GM12878 (cell line): ENCODE measurements around the gene CENPE.

ENCODE experiments used
- BHLHE40 ChIP-seq, 2 experiments: fragments of 450-650 bp in 1 of 2; IDR thresholded peaks; 2 replicates each; pipeline ENCODE4 v1.6.1; 2011 to 2017; ENCODE audit warnings: low read depth in 2 of 2, borderline replicate concordance in 1 of 2, improper control_type of control experiment in 1 of 2, low read length in 1 of 2, mild to moderate bottlenecking in 1 of 2
- CHD1 ChIP-seq: IDR thresholded peaks from 2 replicates; pipeline ENCODE4 v1.6.1; 2012; ENCODE audit warnings: low read depth, low read length, improper control_type of control experiment
- CREM ChIP-seq: IDR thresholded peaks from 2 replicates; pipeline ENCODE4 v1.6.1; 2014; ENCODE audit warnings: antibody characterized with exemption, low read depth
- EZH2 ChIP-seq: IDR thresholded peaks from 2 replicates; pipeline ENCODE4 v1.6.1; 2012; ENCODE audit warnings: low read depth, mild to moderate bottlenecking, control low read depth, inconsistent platforms, low read length, borderline replicate concordance; ENCODE audit not compliant: control insufficient read depth
- FOS ChIP-seq: IDR thresholded peaks from 3 replicates; pipeline ENCODE4 v1.6.1; 2011; ENCODE audit warnings: borderline replicate concordance; ENCODE audit not compliant: insufficient read length; ENCODE audit errors: extremely low read depth
- FOXK2 ChIP-seq: fragments of 450-650 bp; IDR thresholded peaks from 2 replicates; pipeline ENCODE4 v1.6.1; 2017; ENCODE audit warnings: mild to moderate bottlenecking, moderate library complexity
- HDAC2 ChIP-seq: fragments of 200-600 bp; sonication (generic); IDR thresholded peaks from 2 replicates; pipeline ENCODE4 v1.6.1; 2017
- MYC ChIP-seq: IDR thresholded peaks from 2 replicates; pipeline ENCODE4 v1.6.1; 2011; ENCODE audit warnings: mild to moderate bottlenecking, low read length, moderate library complexity, inconsistent platforms; ENCODE audit not compliant: insufficient read depth, insufficient replicate concordance, insufficient read length, severe bottlenecking
- SP1 ChIP-seq: IDR thresholded peaks from one replicate; pipeline ENCODE4 v1.6.1; 2011; ENCODE audit warnings: low read depth, low read length
- ZNF274 ChIP-seq: IDR thresholded peaks from one replicate; pipeline ENCODE4 v1.8.0; 2011; ENCODE audit not compliant: insufficient read length, insufficient read depth
- TF ChIP-seq, protein P1 (sequence below): fragments of 450-650 bp; IDR thresholded peaks from 2 replicates; pipeline ENCODE4 v1.6.1; 2017; ENCODE audit warnings: mild to moderate bottlenecking
- TF ChIP-seq, protein P2 (sequence below), 3 experiments: IDR thresholded peaks in 2 of 3; conservative IDR thresholded peaks in 1 of 3; 2 replicates each; pipeline ENCODE4 v1.5.1; 2011; ENCODE audit warnings: low read depth in 3 of 3, low read length in 3 of 3, mild to moderate bottlenecking in 3 of 3, control low read depth in 2 of 3, moderate library complexity in 2 of 3, inconsistent platforms in 1 of 3, mixed read lengths in 1 of 3; ENCODE audit not compliant: control insufficient read depth in 2 of 3, insufficient read depth in 1 of 3; ENCODE audit errors: extremely low read depth in 1 of 3
- TF ChIP-seq, protein P3 (sequence below): IDR thresholded peaks from 2 replicates; pipeline ENCODE4 v1.6.1; 2012; ENCODE audit warnings: low read depth, low read length, improper control_type of control experiment
- TF ChIP-seq, protein P4 (sequence below): fragments of 450-650 bp; IDR thresholded peaks from 2 replicates; pipeline ENCODE4 v1.6.1; 2016; ENCODE audit warnings: mild to moderate bottlenecking

DNA sequence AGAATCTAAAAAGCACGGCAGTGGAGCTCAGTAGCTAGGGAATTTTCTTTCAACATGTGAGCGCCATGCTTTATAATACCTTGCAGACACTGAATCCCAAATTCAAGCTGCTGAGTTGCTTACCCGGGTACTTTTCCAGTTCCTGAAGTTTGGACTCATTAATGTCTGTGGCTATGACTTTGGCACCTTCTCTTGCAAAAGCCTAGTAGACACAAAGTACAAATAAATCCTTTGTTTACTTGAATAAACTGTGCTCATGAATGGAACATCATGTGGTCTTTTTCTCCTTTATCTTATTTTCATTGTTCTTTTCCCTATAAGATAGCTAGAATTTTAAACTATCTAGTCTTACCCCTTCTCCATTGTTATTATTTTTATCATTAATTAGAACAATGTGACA lies 103.1 kb downstream of the CENPE start:
- no peak for TF ChIP-seq SP1
- TF ChIP-seq, protein P1, sequence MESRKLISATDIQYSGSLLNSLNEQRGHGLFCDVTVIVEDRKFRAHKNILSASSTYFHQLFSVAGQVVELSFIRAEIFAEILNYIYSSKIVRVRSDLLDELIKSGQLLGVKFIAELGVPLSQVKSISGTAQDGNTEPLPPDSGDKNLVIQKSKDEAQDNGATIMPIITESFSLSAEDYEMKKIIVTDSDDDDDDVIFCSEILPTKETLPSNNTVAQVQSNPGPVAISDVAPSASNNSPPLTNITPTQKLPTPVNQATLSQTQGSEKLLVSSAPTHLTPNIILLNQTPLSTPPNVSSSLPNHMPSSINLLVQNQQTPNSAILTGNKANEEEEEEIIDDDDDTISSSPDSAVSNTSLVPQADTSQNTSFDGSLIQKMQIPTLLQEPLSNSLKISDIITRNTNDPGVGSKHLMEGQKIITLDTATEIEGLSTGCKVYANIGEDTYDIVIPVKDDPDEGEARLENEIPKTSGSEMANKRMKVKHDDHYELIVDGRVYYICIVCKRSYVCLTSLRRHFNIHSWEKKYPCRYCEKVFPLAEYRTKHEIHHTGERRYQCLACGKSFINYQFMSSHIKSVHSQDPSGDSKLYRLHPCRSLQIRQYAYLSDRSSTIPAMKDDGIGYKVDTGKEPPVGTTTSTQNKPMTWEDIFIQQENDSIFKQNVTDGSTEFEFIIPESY: no peak
- no peak for TF ChIP-seq HDAC2
- TF ChIP-seq MYC: no peak
- TF ChIP-seq, protein P2, sequence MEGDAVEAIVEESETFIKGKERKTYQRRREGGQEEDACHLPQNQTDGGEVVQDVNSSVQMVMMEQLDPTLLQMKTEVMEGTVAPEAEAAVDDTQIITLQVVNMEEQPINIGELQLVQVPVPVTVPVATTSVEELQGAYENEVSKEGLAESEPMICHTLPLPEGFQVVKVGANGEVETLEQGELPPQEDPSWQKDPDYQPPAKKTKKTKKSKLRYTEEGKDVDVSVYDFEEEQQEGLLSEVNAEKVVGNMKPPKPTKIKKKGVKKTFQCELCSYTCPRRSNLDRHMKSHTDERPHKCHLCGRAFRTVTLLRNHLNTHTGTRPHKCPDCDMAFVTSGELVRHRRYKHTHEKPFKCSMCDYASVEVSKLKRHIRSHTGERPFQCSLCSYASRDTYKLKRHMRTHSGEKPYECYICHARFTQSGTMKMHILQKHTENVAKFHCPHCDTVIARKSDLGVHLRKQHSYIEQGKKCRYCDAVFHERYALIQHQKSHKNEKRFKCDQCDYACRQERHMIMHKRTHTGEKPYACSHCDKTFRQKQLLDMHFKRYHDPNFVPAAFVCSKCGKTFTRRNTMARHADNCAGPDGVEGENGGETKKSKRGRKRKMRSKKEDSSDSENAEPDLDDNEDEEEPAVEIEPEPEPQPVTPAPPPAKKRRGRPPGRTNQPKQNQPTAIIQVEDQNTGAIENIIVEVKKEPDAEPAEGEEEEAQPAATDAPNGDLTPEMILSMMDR (IDR thresholded peaks at IDR 0.05 in 2 of 3, conservative IDR thresholded peaks at IDR 0.05 in 1 of 3; ENCODE audit: control insufficient read depth in 2 of 3, extremely low read depth in 1 of 3, insufficient read depth in 1 of 3, low read depth in 3 of 3, low read length in 3 of 3): no peak
- TF ChIP-seq, protein P3, sequence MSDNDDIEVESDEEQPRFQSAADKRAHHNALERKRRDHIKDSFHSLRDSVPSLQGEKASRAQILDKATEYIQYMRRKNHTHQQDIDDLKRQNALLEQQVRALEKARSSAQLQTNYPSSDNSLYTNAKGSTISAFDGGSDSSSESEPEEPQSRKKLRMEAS: no peak
- no peak for TF ChIP-seq EZH2
- TF ChIP-seq CHD1: no peak
- no peak for TF ChIP-seq FOXK2
- no peak for TF ChIP-seq FOS
- TF ChIP-seq, protein P4, sequence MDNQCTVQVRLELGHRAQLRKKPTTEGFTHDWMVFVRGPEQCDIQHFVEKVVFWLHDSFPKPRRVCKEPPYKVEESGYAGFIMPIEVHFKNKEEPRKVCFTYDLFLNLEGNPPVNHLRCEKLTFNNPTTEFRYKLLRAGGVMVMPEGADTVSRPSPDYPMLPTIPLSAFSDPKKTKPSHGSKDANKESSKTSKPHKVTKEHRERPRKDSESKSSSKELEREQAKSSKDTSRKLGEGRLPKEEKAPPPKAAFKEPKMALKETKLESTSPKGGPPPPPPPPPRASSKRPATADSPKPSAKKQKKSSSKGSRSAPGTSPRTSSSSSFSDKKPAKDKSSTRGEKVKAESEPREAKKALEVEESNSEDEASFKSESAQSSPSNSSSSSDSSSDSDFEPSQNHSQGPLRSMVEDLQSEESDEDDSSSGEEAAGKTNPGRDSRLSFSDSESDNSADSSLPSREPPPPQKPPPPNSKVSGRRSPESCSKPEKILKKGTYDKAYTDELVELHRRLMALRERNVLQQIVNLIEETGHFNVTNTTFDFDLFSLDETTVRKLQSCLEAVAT: no peak
- no peak for TF ChIP-seq BHLHE40 (IDR thresholded peaks at IDR 0.05; ENCODE audit: borderline replicate concordance in 1 of 2, low read depth in 2 of 2, low read length in 1 of 2)
- TF ChIP-seq CREM: no peak
- no peak for TF ChIP-seq ZNF274
